ENCODE data around the gene ECI1. TPM values are rescaled to one million over a fixed set of nuclear protein-coding genes. Genes with fewer than 3 reads are reported as not detected.
A peak's percentile ranks its signal among the peaks of the same experiment; 100 is the strongest.
"Not testable (repeated sequence)": the region's sequence is repeated elsewhere in the genome, so short reads cannot be mapped to it uniquely, and the experiment has no call there.

The ECI1 gene
- total RNA-seq, 1 donor from 2014 or later = 36.5 TPM

GRCh38 chr16:2275476-2276367, 24.3 kb upstream of the ECI1 start:
- Mint-ChIP-seq H3K27me3 (ENCODE audit: insufficient read depth) (no peaks in the 10 kb centered on the region), H3K4me3 (no peak overlapping the region), H3K27ac (no peak overlapping the region), H3K4me1 (ENCODE audit: low read depth) (no peaks in the 10 kb centered on the region), H3K36me3 (ENCODE audit: low read depth) (no peaks in the 10 kb centered on the region), H3K9me3 (no peaks in the 10 kb centered on the region)
- no peak for DNase-seq (ENCODE audit: low spot score)
- intact Hi-C loops (cut with micrococcal nuclease) = no loop called here

GRCh38 chr16:2273931-2274330, 22.5 kb upstream of the ECI1 start:
- no peak overlapping the region for H3K27ac Mint-ChIP-seq
- peaks cover 11% of the 10 kb centered on the region for H3K4me1 Mint-ChIP-seq (ENCODE audit: low read depth)
- intact Hi-C loops (cut with micrococcal nuclease) = no loop called here
- DNase-seq (ENCODE audit: low spot score) = no peak
- peaks cover 2% of the 10 kb centered on the region for H3K36me3 Mint-ChIP-seq (ENCODE audit: low read depth)
- no peaks in the 10 kb centered on the region for H3K9me3 Mint-ChIP-seq
- H3K27me3 Mint-ChIP-seq (ENCODE audit: insufficient read depth) = peaks cover 2% of the 10 kb centered on the region
- H3K4me3 Mint-ChIP-seq = no peak overlapping the region

- Mint-ChIP-seq H3K4me1 (ENCODE audit: low read depth) (peaks cover 12% of the 10 kb centered on the region), H3K27ac (no peak overlapping the region)
Measured at GRCh38 chr16:2273484-2273883, 22.1 kb upstream of the ECI1 start.

GRCh38 chr16:2271848-2272461, 20.6 kb upstream of the ECI1 start:
- H3K36me3 Mint-ChIP-seq (ENCODE audit: low read depth) = peaks cover 3% of the 10 kb centered on the region
- H3K9me3 Mint-ChIP-seq = no peaks in the 10 kb centered on the region
- no peak overlapping the region for H3K4me3 Mint-ChIP-seq
- DNase-seq (ENCODE audit: low spot score) = no peak
- intact Hi-C loops (cut with micrococcal nuclease) = no loop called here
- H3K4me1 Mint-ChIP-seq (ENCODE audit: low read depth) = peaks cover 13% of the 10 kb centered on the region
- H3K27ac Mint-ChIP-seq = no peak overlapping the region
- peaks cover 2% of the 10 kb centered on the region for H3K27me3 Mint-ChIP-seq (ENCODE audit: insufficient read depth)

More at GRCh38 chr16:2273484-2273883, 22.1 kb upstream of the ECI1 start:
- H3K27me3 Mint-ChIP-seq (ENCODE audit: insufficient read depth) = peaks cover 2% of the 10 kb centered on the region
- intact Hi-C loops (cut with micrococcal nuclease) = no loop called here
- DNase-seq (ENCODE audit: low spot score) = no peak
- H3K36me3 Mint-ChIP-seq (ENCODE audit: low read depth) = peaks cover 2% of the 10 kb centered on the region
- no peaks in the 10 kb centered on the region for H3K9me3 Mint-ChIP-seq
- H3K4me3 Mint-ChIP-seq = no peak overlapping the region

- H3K27ac Mint-ChIP-seq = no peak overlapping the region
- peaks cover 2% of the 10 kb centered on the region for H3K27me3 Mint-ChIP-seq (ENCODE audit: insufficient read depth)
- peaks cover 24% of the 10 kb centered on the region for H3K4me1 Mint-ChIP-seq (ENCODE audit: low read depth)
- H3K9me3 Mint-ChIP-seq = no peaks in the 10 kb centered on the region
- no peak overlapping the region for H3K4me3 Mint-ChIP-seq
- intact Hi-C loops (cut with micrococcal nuclease) = no loop called here
- no peak for DNase-seq (ENCODE audit: low spot score)
- H3K36me3 Mint-ChIP-seq (ENCODE audit: low read depth) = peaks cover 11% of the 10 kb centered on the region
Measured at GRCh38 chr16:2270588-2271470, 19.4 kb upstream of the ECI1 start.

GRCh38 chr16:2270070-2270462, 18.7 kb upstream of the ECI1 start:
- peaks cover 30% of the 10 kb centered on the region for H3K4me1 Mint-ChIP-seq (ENCODE audit: low read depth)
- DNase-seq (ENCODE audit: low spot score) = no peak
- H3K27ac Mint-ChIP-seq = no peak overlapping the region
- H3K36me3 Mint-ChIP-seq (ENCODE audit: low read depth) = peaks cover 15% of the 10 kb centered on the region
- no peaks in the 10 kb centered on the region for H3K9me3 Mint-ChIP-seq
- peak overlapping the region; percentile 94 for H3K4me3 Mint-ChIP-seq
- H3K27me3 Mint-ChIP-seq (ENCODE audit: insufficient read depth) = peaks cover 2% of the 10 kb centered on the region
- intact Hi-C loops (cut with micrococcal nuclease) = no loop called here

- Mint-ChIP-seq H3K27ac (peak within 1 kb of the TSS; percentile 98), H3K36me3 (ENCODE audit: low read depth) (peaks cover 19% of the 10 kb centered on the region), H3K4me1 (ENCODE audit: low read depth) (peaks cover 41% of the 10 kb centered on the region), H3K27me3 (ENCODE audit: insufficient read depth) (peaks cover 2% of the 10 kb centered on the region), H3K4me3 (peak within 1 kb of the TSS; percentile 94), H3K9me3 (no peaks in the 10 kb centered on the region)
- intact Hi-C loops (cut with micrococcal nuclease) = loop anchor here (1.0 to 10.0 kb wide), 10 partner anchors 17 to 264 kb away; partner anchors contain the start of genes ABCA3, CCNF, CEMP1 and E4F1
- DNase-seq (ENCODE audit: low spot score) = peak; percentile 96
Measured at GRCh38 chr16:2267913-2268666, 16.7 kb upstream of the ECI1 start, which contains the start of gene RNPS1. Gene RNPS1 (minus strand): TSS chr16:2268126. CDS start chr16:2264643, 3,483 bp downstream.

- intact Hi-C loops (cut with micrococcal nuclease) = loop anchor here (5.0 to 10.0 kb wide), 2 partner anchors 243 to 265 kb away; partner anchors contain the start of genes CEMP1 and NHERF2
- Mint-ChIP-seq H3K27ac (peak overlapping the region; percentile 98), H3K4me3 (peak overlapping the region; percentile 94), H3K36me3 (ENCODE audit: low read depth) (peaks cover 24% of the 10 kb centered on the region), H3K4me1 (ENCODE audit: low read depth) (peaks cover 41% of the 10 kb centered on the region)
- not testable (repeated sequence) for H3K27me3 Mint-ChIP-seq (ENCODE audit: insufficient read depth); DNase-seq (ENCODE audit: low spot score); H3K9me3 Mint-ChIP-seq
Measured at GRCh38 chr16:2267505-2267912, 16.1 kb upstream of the ECI1 start.

- peaks cover 30% of the 10 kb centered on the region for H3K36me3 Mint-ChIP-seq (ENCODE audit: low read depth)
- not testable (repeated sequence) for DNase-seq (ENCODE audit: low spot score)
Measured at GRCh38 chr16:2266887-2267286, 15.5 kb upstream of the ECI1 start.

GRCh38 chr16:2263026-2263425, 11.6 kb upstream of the ECI1 start:
- DNase-seq (ENCODE audit: low spot score); H3K9me3 Mint-ChIP-seq; H3K27ac Mint-ChIP-seq; H3K27me3 Mint-ChIP-seq (ENCODE audit: insufficient read depth); H3K4me3 Mint-ChIP-seq: not testable (repeated sequence)
- intact Hi-C loops (cut with micrococcal nuclease) = loop anchor here (10.0 kb wide), 1 partner anchor 238 kb away; the partner anchor contains the start of gene NHERF2
- peaks cover 40% of the 10 kb centered on the region for H3K36me3 Mint-ChIP-seq (ENCODE audit: low read depth)
- peaks cover 28% of the 10 kb centered on the region for H3K4me1 Mint-ChIP-seq (ENCODE audit: low read depth)

More at GRCh38 chr16:2266887-2267286, 15.5 kb upstream of the ECI1 start:
- peaks cover 41% of the 10 kb centered on the region for H3K4me1 Mint-ChIP-seq (ENCODE audit: low read depth)
- intact Hi-C loops (cut with micrococcal nuclease) = loop anchor here (1.0 to 10.0 kb wide), 3 partner anchors 10 to 265 kb away; partner anchors contain the start of genes CEMP1 and NHERF2
- peak overlapping the region; percentile 88 for H3K27ac Mint-ChIP-seq
- not testable (repeated sequence) for H3K9me3 Mint-ChIP-seq; H3K27me3 Mint-ChIP-seq (ENCODE audit: insufficient read depth)
- peak overlapping the region; percentile 94 for H3K4me3 Mint-ChIP-seq

- Mint-ChIP-seq H3K4me3 (no peak overlapping the region), H3K27ac (no peak overlapping the region), H3K9me3 (no peaks in the 10 kb centered on the region), H3K36me3 (ENCODE audit: low read depth) (peaks cover 49% of the 10 kb centered on the region), H3K27me3 (ENCODE audit: insufficient read depth) (no peaks in the 10 kb centered on the region), H3K4me1 (ENCODE audit: low read depth) (peaks cover 20% of the 10 kb centered on the region)
- intact Hi-C loops (cut with micrococcal nuclease) = loop anchor here (10.0 kb wide), 1 partner anchor 235 kb away; the partner anchor contains the start of gene NHERF2
- DNase-seq (ENCODE audit: low spot score) = no peak
Measured at GRCh38 chr16:2260250-2260649, 8.9 kb upstream of the ECI1 start.

GRCh38 chr16:2258530-2258929, 7.1 kb upstream of the ECI1 start:
- H3K27ac Mint-ChIP-seq; H3K27me3 Mint-ChIP-seq (ENCODE audit: insufficient read depth); intact Hi-C loops (cut with micrococcal nuclease); H3K9me3 Mint-ChIP-seq; H3K4me3 Mint-ChIP-seq; H3K4me1 Mint-ChIP-seq (ENCODE audit: low read depth); DNase-seq (ENCODE audit: low spot score): not testable (repeated sequence)
- H3K36me3 Mint-ChIP-seq (ENCODE audit: low read depth) = peaks cover 52% of the 10 kb centered on the region
